GM18499 (cell line): ENCODE measurements around the gene PTPRN2.

Experiments
- ATAC-seq: cut with Tn5 transposase; IDR thresholded peaks from one replicate; pipeline ENCODE4 v1.9.1; 2021; ENCODE audit warnings: moderate number of reproducible peaks; ENCODE audit not compliant: insufficient read depth, unreplicated experiment

PTPRN2 gene

GRCh38 chr7:158558816-158559215 lies 28.8 kb downstream of the PTPRN2 start:
- no peak for ATAC-seq

DNA sequence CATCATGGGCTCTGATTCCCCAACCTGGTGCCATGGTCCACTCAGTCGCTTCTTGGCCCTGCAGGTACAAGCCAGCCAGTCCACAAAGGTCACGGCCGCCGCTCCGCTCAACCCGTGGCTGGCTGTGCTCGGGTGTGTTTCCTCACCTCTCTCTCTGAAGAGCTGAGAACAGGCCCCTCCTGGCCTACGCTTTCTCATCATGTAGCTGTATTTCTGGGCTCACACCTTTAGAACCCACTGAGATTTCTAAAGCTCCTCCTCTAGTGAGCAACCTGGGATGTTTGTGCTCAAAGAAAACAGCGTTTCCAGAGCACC lies 30.2 kb downstream of the PTPRN2 start:
- ATAC-seq = no peak

- ATAC-seq = no peak
These were observed 30.7 kb downstream of the PTPRN2 start for GRCh38 chr7:158556721-158557440.

DNA sequence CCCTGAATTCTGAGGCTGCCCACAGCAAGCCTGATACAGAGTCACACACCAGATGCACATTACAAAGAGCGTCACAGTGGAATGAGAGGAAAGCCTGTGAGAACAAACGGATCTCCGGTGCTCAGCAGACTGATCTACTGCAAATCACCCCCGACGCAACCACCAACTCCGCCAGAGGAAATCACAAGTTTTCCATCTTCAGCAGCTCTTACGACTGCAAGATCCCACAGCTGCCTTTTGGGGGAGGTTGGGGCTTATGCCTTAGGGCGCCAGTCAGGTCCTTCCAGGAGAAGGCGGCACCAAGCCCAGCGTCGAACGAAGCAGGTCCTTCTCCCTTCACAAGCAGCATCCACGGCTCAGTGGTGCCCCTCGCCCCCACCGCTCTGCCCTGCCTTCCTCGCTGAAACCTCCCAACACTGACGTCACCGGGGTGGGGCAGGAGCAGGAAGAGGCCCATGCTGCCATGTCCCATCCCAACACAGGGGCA lies 32.5 kb downstream of the PTPRN2 start:
- no peak for ATAC-seq

- ATAC-seq = no peak
These were observed 36.7 kb downstream of the PTPRN2 start for GRCh38 chr7:158550886-158551452.

DNA sequence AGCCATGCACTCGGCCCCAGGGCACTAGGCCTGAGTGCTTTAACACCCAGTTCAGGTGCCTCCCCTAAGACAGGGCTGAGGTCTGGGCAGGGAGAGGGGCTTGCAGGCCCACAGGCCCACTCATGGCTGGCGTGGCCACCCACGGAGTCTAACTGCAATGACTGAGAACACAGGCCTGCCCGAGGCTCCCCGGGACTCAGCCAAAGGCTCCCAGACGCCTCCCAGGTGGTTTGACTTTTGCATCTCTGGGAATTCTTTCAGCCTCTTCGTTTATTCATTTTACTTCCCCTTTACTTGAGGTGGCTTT lies 37.3 kb downstream of the PTPRN2 start:
- ATAC-seq = no peak

- no peak for ATAC-seq
These were observed 37.8 kb downstream of the PTPRN2 start for GRCh38 chr7:158549616-158550393.

DNA sequence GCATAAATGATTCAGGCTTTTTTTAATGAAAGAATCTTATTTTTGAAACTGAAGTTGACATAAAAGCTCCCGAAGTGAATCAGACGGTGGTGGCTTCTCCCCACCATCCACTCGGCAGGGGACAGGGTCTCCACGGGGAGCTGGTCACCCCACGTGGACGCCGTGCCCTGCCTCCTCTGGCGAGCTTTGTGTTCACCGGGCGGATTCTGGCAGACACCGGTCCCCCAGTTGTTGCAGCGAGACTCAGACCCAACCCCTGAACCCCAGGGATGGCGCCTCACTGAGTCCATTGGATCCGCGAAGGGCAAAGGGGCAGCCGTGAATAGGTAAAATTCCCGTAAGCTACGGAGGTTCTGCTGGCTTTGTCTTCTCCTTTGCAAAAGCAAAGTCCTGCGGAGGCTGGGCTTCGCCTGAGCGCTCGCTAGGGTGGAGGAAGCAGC lies 38.4 kb downstream of the PTPRN2 start:
- ATAC-seq = no peak

- ATAC-seq = no peak
These were observed 38.9 kb downstream of the PTPRN2 start for GRCh38 chr7:158548726-158549125.

DNA sequence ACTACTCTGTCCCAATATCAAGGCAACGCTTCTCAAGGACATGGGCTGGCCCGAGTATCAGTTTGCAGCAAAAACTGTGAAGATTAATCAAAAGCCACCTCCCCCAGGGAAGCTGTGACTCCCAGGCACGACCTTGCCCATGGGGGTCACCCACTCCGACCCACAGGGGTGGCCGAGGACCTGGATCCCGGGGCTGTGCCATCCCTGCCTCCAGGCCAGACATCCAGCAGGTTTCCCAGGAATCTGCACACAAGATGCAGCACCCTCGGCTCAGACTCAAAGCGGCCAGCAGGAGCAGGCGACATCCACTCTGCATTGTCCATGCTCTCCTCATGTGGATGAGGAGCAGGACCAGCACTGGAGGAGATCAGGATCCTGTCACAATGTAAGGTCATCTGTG lies 39.8 kb downstream of the PTPRN2 start:
- no peak for ATAC-seq

DNA sequence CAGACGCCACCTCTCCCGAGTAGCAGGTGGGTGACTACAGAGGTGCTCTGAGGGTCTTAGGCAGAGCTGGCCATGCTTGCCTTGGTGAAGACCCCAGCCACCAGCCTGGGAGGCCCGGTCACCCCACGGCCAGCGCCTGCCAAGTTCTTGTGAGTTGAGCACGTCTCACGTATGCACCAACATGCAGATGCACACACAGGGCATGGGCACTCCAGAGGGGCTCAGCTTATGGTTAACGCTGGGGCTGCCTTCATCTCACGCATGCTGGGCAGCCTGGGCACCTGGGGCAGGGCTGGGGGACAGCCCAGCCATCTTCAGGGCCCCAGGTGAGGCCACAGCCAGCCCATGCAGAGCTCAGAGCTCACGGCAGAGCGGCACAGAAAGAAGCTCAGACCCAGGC lies 41.0 kb downstream of the PTPRN2 start:
- ATAC-seq = no peak

DNA sequence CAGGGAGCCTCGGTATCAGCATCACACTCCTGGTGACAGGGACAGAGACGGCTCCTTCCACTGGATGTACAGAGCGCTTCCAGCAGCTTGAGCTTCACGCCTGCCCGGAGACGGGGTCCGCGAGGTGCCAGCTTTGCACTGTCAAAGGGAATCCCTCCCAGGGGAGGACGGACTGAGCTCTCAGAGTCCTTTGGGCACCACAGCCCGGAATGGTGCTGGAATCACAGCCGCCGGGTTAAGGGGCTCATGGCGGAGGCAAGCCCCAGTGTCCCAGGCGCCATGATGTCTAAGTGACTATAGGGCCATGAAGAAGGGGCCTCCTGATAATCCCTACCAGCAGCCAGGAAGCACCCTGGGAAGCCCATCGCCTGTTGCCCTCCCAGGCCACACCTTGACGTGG lies 41.4 kb downstream of the PTPRN2 start:
- no peak for ATAC-seq

GRCh38 chr7:158544708-158545107 lies 42.9 kb downstream of the PTPRN2 start:
- ATAC-seq = no peak

DNA sequence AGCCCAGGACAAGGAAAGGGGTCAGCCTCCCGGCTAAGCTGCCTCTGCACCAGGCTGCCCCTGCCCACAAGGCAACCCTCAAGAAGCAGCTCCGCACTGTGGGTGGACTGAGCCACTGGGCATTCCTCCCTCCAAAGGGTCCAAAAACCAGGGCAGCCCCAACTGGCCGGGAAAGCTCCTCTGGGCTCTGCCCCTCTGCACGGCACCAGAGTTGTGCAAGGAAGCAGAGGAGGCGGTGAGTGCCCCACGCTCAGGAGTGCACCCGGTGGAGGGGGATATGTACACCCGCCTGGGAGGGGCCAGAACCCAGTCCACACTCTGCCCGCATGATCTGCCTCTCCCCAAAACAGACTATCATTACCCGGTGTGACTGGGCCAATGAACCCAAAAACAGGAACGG lies 43.8 kb downstream of the PTPRN2 start:
- ATAC-seq = no peak

- ATAC-seq = no peak
These were observed 44.7 kb downstream of the PTPRN2 start for GRCh38 chr7:158542651-158543566.

- no peak for ATAC-seq
These were observed 46.1 kb downstream of the PTPRN2 start for GRCh38 chr7:158541346-158542010.

DNA sequence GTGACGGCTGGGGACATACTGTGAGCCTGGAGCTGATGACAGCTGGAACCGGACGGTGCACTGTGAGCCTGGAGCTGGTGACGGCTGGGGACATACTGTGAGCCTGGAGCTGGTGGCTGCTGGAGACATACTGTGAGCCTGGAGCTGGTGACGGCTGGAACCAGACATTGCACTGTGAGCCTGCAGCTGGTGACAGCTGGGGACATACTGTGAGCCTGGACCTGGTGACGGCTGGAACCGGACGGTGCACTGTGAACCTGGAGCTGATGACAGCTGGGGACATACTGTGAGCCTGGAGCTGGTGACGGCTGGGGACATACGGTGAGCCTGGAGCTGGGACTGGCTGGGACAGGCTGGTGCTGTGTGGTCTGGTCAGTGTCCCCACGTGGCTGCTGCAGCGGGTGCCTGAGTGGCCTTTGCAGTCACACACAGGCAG lies 47.9 kb downstream of the PTPRN2 start:
- no peak for ATAC-seq

GRCh38 chr7:158538156-158538946 lies 49.3 kb downstream of the PTPRN2 start:
- no peak for ATAC-seq

- ATAC-seq = no peak
These were observed 50.1 kb downstream of the PTPRN2 start for GRCh38 chr7:158537516-158537882.
